Measurements from ENCODE around the gene KRT4. TPM values are rescaled to one million over a fixed set of nuclear protein-coding genes. Genes with fewer than 3 reads are reported as not detected.

KRT4 gene
- total RNA-seq, 1 donor from 2014 or later = 1.3 TPM

DNA sequence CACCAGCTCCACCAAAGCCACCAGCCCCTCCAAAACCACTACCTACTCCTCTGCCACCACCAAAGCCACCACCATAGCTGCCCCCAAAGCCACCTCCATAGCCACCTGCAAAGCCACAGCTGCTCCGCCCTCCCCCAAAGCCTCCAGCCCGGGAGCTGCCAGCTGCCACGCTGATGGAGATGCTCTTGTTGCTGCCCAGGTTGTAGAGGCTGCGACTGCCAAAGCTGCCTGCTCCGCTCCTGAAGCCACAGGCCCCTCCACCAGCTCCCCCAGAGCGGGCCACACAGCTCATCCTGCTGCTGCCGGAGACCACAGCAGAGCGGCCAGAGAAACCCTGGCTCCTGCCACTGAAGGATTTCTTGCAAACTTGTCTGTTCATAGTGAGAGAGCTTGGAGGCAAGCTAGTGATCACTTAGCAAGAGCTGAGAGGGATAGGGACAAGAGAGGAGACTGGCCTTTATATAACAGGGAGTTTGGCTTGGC lies 37.0 kb downstream of the KRT4 start, which contains the start of gene KRT76:
Gene KRT76 (minus strand): TSS at position 433 of the 483 bp plus-strand sequence. CDS start 54 bp downstream, at position 379.
- Mint-ChIP-seq H3K27me3 (ENCODE audit: low read depth) (peaks cover 88% of the 10 kb centered on the region), H3K4me3 (no peak within 1 kb of the TSS), H3K4me1 (no peaks in the 10 kb centered on the region), H3K27ac (no peak within 1 kb of the TSS), H3K9me3 (no peaks in the 10 kb centered on the region), H3K36me3 (no peaks in the 10 kb centered on the region)
- TF ChIP-seq, protein P1, sequence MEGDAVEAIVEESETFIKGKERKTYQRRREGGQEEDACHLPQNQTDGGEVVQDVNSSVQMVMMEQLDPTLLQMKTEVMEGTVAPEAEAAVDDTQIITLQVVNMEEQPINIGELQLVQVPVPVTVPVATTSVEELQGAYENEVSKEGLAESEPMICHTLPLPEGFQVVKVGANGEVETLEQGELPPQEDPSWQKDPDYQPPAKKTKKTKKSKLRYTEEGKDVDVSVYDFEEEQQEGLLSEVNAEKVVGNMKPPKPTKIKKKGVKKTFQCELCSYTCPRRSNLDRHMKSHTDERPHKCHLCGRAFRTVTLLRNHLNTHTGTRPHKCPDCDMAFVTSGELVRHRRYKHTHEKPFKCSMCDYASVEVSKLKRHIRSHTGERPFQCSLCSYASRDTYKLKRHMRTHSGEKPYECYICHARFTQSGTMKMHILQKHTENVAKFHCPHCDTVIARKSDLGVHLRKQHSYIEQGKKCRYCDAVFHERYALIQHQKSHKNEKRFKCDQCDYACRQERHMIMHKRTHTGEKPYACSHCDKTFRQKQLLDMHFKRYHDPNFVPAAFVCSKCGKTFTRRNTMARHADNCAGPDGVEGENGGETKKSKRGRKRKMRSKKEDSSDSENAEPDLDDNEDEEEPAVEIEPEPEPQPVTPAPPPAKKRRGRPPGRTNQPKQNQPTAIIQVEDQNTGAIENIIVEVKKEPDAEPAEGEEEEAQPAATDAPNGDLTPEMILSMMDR (IDR thresholded peaks at IDR 0.05; ENCODE audit: unreplicated experiment) = no peak
- no peak for DNase-seq (ENCODE audit: low spot score in 2 of 2, unreplicated experiment in 2 of 2)

DNA sequence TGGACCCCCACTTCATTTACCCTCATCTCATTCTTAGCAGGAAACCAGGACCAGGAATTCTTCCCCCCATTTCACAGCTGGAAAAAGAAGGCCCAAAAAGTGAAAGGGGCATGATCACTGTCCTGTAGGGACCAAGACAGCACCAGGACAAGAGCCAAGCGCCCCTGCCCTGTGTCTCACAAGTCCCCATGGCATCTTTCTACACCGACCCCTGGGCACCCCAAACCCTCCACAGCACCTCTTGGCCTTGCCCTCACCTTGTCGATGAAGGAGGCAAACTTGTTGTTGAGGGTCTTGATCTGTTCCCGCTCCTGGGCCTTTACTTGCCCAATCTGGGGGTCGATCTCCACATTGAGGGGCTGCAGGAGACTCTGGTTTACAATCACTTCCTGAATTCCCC lies 37.5 kb downstream of the KRT4 start:
- Mint-ChIP-seq H3K36me3 (no peaks in the 10 kb centered on the region), H3K9me3 (no peaks in the 10 kb centered on the region), H3K4me3 (no peak overlapping the region), H3K27ac (no peak overlapping the region), H3K27me3 (ENCODE audit: low read depth) (peaks cover 87% of the 10 kb centered on the region), H3K4me1 (no peaks in the 10 kb centered on the region)
- TF ChIP-seq, protein P1 (IDR thresholded peaks at IDR 0.05; ENCODE audit: unreplicated experiment) = no peak
- no peak for DNase-seq (ENCODE audit: low spot score in 2 of 2, unreplicated experiment in 2 of 2)

- H3K4me3 Mint-ChIP-seq = no peak overlapping the region
- TF ChIP-seq, protein P1 (IDR thresholded peaks at IDR 0.05; ENCODE audit: unreplicated experiment) = no peak
- no peaks in the 10 kb centered on the region for H3K4me1 Mint-ChIP-seq
- no peak for DNase-seq (ENCODE audit: low spot score in 2 of 2, unreplicated experiment in 2 of 2)
- H3K9me3 Mint-ChIP-seq = no peaks in the 10 kb centered on the region
- no peak overlapping the region for H3K27ac Mint-ChIP-seq
- no peaks in the 10 kb centered on the region for H3K36me3 Mint-ChIP-seq
- peaks cover 83% of the 10 kb centered on the region for H3K27me3 Mint-ChIP-seq (ENCODE audit: low read depth)
These were observed 39.2 kb downstream of the KRT4 start for GRCh38 chr12:52774629-52775250.

DNA sequence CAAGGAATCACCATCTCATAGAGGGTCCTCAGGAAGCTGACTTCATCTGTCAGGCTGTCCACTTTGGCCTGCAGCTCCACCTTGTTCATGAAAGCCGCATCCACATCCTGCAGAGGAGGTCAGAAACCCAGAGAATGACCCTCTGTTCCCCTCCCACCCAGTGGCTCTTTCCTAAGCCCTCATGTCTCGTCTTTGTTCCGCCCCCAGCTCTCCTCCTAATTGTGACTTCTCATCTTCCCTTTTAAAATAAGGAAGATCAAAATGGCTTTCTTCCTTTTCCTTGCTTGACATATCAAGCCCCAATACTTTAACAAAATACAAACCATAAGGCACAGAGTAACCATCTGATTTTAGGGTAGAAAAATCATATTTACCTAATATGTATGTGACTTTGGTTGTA lies 41.1 kb downstream of the KRT4 start:
- no peaks in the 10 kb centered on the region for H3K36me3 Mint-ChIP-seq
- H3K4me1 Mint-ChIP-seq = no peaks in the 10 kb centered on the region
- H3K4me3 Mint-ChIP-seq = no peak overlapping the region
- H3K27ac Mint-ChIP-seq = no peak overlapping the region
- H3K9me3 Mint-ChIP-seq = no peaks in the 10 kb centered on the region
- TF ChIP-seq, protein P1 (IDR thresholded peaks at IDR 0.05; ENCODE audit: unreplicated experiment) = no peak
- H3K27me3 Mint-ChIP-seq (ENCODE audit: low read depth) = peaks cover 75% of the 10 kb centered on the region
- DNase-seq (ENCODE audit: low spot score in 2 of 2, unreplicated experiment in 2 of 2) = no peak

DNA sequence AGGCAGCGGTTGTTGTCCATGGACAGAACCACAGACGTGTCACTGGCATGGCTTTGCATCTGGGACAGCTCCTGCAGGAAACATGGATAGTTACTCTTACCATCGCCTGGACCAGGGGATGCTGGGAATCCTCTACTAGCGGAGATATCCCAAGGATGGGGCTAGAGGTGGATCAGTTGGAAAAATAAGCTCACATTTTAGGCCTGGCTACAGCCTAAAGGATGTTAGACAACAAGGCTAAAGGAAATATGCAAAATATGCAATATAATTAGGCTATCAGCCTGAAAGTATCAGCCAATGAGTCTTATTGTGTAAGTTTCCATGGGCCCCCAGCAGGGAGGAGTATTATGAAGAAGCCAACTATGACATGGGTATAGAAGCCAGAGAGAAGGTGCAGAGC lies 41.7 kb downstream of the KRT4 start:
- no peak for DNase-seq (ENCODE audit: low spot score in 2 of 2, unreplicated experiment in 2 of 2)
- Mint-ChIP-seq H3K4me1 (no peaks in the 10 kb centered on the region), H3K36me3 (no peaks in the 10 kb centered on the region), H3K9me3 (no peaks in the 10 kb centered on the region), H3K27ac (no peak overlapping the region), H3K27me3 (ENCODE audit: low read depth) (peaks cover 76% of the 10 kb centered on the region), H3K4me3 (no peak overlapping the region)
- TF ChIP-seq, protein P1 (IDR thresholded peaks at IDR 0.05; ENCODE audit: unreplicated experiment) = no peak

Measured in mesothelial cell of epicardium (in vitro differentiated cells).